Measurements from ENCODE around the gene A4GNT. TPM values are rescaled to one million over a fixed set of nuclear protein-coding genes. Genes with fewer than 3 reads are reported as not detected.
A peak's percentile ranks its signal among the peaks of the same experiment; 100 is the strongest.
"Not testable (repeated sequence)": the region's sequence is repeated elsewhere in the genome, so short reads cannot be mapped to it uniquely, and the experiment has no call there.

Gene A4GNT
- total and polyA plus RNA-seq, 4 experiments from 2014 or later: not detected

DNA sequence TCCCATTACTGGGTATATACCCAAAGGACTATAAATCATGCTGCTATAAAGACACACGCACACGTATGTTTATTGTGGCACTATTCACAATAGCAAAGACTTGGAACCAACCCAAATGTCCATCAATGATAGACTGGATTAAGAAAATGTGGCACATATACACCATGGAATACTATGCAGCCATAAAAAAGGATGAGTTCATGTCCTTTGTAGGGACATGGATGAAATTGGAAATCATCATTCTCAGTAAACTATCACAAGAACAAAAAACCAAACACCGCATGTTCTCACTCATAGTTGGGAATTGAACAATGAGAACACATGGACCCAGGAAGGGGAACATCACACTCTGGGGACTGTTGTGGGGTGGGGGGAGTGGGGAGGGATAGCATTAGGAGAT lies 46.4 kb downstream of the A4GNT start:
- H3K27ac ChIP-seq (ENCODE audit: low read depth, low read length); H3K27me3 ChIP-seq (ENCODE audit: insufficient read depth, low read length); H3K4me3 Mint-ChIP-seq; DNase-seq; intact Hi-C loops (cut with micrococcal nuclease); H3K27ac Mint-ChIP-seq; H3K4me3 ChIP-seq (ENCODE audit: low read length in 2 of 2); H3K9me3 ChIP-seq (ENCODE audit: control insufficient read depth in 1 of 2, low read length in 2 of 2); H3K36me3 Mint-ChIP-seq; H3K36me3 ChIP-seq (ENCODE audit: insufficient read depth, low read length); H3K9me3 Mint-ChIP-seq; POLR2A ChIA-PET (ENCODE audit: partially characterized antibody): not testable (repeated sequence)
- Mint-ChIP-seq H3K4me1 (peaks cover 2 to 26% (median 14%) of the 10 kb centered on the region in 4 donors), H3K27me3 (peaks cover 7 to 12% of the 10 kb centered on the region in 2 donors)
- CTCF ChIA-PET (ENCODE audit: partially characterized antibody): interaction anchor here (1.6 kb wide), 1 partner anchor 19 kb away, joined by 3 read pairs; no protein-coding TSS in a partner anchor
- peaks cover 15% of the 10 kb centered on the region for H3K4me1 ChIP-seq (ENCODE audit: insufficient read depth, low read length)

DNA sequence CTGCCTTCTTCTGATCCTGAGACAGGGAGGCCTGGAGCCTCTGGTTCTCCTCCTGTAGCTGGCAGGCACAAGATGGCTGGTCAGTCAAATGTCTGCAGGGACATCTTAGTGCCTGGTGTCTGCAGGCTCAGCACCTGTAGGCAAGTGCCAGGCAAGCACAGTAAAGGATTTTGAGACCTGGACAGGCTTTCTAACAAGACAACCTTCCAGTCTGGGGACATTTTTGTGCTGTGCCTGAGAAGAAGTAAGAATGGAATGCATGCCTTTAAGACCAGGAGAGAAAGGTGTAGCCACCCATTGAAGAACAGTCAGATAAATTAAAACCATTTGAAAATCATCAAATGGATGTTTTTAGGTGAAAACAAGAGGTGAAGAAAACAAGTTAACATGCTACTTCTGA lies 48.0 kb downstream of the A4GNT start:
- Mint-ChIP-seq H3K4me3 (no peak overlapping the region), H3K36me3 (no peaks in the 10 kb centered on the region), H3K4me1 (peaks cover 2 to 26% (median 14%) of the 10 kb centered on the region in 4 donors), H3K27me3 (peaks cover 9 to 10% of the 10 kb centered on the region in 2 donors), H3K27ac (no peak overlapping the region), H3K9me3 (peaks cover 0 to 2% (median 0%) of the 10 kb centered on the region in 8 donors)
- intact Hi-C loops (cut with micrococcal nuclease): no loop called here
- H3K36me3 ChIP-seq (ENCODE audit: insufficient read depth, low read length): no peaks in the 10 kb centered on the region
- no peak for DNase-seq
- H3K4me1 ChIP-seq (ENCODE audit: insufficient read depth, low read length): peaks cover 15% of the 10 kb centered on the region
- CTCF ChIA-PET (ENCODE audit: partially characterized antibody): interaction anchor here (2.5 kb wide), 1 partner anchor 14 kb away, joined by 13 read pairs; no protein-coding TSS in a partner anchor
- H3K4me3 ChIP-seq (ENCODE audit: low read length in 2 of 2): no peak overlapping the region
- H3K9me3 ChIP-seq (ENCODE audit: control insufficient read depth in 1 of 2, low read length in 2 of 2): no peaks in the 10 kb centered on the region
- POLR2A ChIA-PET (ENCODE audit: partially characterized antibody): no interaction called here
- no peaks in the 10 kb centered on the region for H3K27me3 ChIP-seq (ENCODE audit: insufficient read depth, low read length)
- no peak overlapping the region for H3K27ac ChIP-seq (ENCODE audit: low read depth, low read length)

DNA sequence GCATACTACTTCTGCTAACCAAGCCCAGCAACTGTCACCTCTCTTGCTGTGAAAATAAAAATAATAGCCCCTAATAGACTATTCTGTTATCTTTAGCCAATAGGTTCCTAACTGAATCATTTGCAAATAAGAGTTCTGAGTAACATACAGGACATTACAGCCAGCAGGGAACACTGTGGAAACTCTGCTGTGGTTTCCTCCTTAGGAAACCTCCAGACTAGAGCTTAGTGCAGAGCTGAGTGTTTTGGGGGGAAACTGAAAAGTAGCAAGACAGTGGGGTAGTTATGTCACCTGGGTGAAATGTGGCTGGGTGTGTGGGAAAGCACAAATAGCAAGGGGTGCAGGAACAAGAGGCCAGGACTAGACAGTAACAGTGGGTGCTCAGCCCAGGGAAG lies 49.2 kb downstream of the A4GNT start:
- peaks cover 5 to 10% of the 10 kb centered on the region in 2 donors for H3K27me3 Mint-ChIP-seq
- Histone ChIP-seq H3K4me1 (ENCODE audit: insufficient read depth, low read length) (peaks cover 15% of the 10 kb centered on the region), H3K9me3 (ENCODE audit: control insufficient read depth in 1 of 2, low read length in 2 of 2) (no peaks in the 10 kb centered on the region), H3K36me3 (ENCODE audit: insufficient read depth, low read length) (no peaks in the 10 kb centered on the region), H3K27me3 (ENCODE audit: insufficient read depth, low read length) (no peaks in the 10 kb centered on the region), H3K27ac (ENCODE audit: low read depth, low read length) (no peak overlapping the region), H3K4me3 (ENCODE audit: low read length in 2 of 2) (no peak overlapping the region)
- no peak for DNase-seq
- intact Hi-C loops (cut with micrococcal nuclease): no loop called here
- H3K9me3 Mint-ChIP-seq: peaks cover 0 to 2% (median 0%) of the 10 kb centered on the region in 8 donors
- H3K4me3 Mint-ChIP-seq: peak overlapping the region in 5 of 8 donors; percentile 44 to 65 (median 62)
- H3K27ac Mint-ChIP-seq: peak overlapping the region in 4 of 7 donors; percentile 1 to 75 (median 62)
- no peaks in the 10 kb centered on the region for H3K36me3 Mint-ChIP-seq
- POLR2A ChIA-PET (ENCODE audit: partially characterized antibody): no interaction called here
- CTCF ChIA-PET (ENCODE audit: partially characterized antibody): interaction anchor here (0.9 to 2.5 kb wide), 6 partner anchors 9 to 36 kb away, joined by 3 to 13 read pairs (median 4); partner anchors contain the start of gene DZIP1L
- H3K4me1 Mint-ChIP-seq: peaks cover 2 to 26% (median 14%) of the 10 kb centered on the region in 4 donors

DNA sequence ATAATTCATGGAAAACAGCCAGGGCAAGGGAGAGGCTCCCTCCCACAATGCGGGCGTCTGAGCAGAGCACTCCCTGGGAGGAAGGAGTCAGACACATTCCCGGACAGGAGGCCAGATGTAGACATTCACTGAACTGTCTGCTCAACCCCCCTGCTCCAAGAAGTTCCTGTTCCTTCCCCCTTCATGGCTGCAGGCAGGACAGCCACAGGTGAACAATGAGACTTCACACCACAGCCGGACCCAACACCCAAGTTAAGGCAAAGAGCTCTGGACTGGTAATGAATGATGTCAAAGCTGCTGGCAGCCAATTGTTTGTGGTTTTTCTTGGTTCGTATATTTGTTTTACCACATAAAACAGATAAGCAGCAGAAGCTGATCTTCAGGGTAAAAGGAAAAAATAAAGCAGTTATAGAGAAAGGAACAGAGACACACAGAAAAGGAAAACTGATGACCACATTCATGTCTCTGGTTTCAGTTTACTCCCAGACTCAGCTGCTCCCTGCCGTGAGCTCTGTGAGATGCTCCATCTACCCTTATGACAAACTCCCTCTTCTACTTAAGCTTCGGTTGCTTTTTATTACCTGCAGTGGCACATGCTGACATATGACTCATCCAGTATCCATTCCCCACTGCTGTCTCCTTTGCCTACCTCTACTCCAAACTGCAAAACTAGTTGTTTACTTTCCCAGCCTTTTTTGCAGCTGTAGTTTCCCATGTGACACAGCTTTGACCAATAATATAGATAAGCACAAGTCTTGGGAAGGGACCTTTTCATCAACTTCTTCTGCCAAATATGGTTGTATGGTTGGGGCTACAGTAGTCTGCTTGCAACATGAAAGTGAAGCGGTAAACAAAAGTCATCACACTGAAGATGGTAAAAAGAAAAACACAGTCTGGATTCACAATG lies 49.9 kb downstream of the A4GNT start:
- Histone ChIP-seq H3K27me3 (ENCODE audit: insufficient read depth, low read length) (no peaks in the 10 kb centered on the region), H3K36me3 (ENCODE audit: insufficient read depth, low read length) (no peaks in the 10 kb centered on the region), H3K4me3 (ENCODE audit: low read length in 2 of 2) (no peak overlapping the region), H3K4me1 (ENCODE audit: insufficient read depth, low read length) (peaks cover 15% of the 10 kb centered on the region), H3K27ac (ENCODE audit: low read depth, low read length) (no peak overlapping the region), H3K9me3 (ENCODE audit: control insufficient read depth in 1 of 2, low read length in 2 of 2) (no peaks in the 10 kb centered on the region)
- peaks cover 5 to 8% of the 10 kb centered on the region in 2 donors for H3K27me3 Mint-ChIP-seq
- intact Hi-C loops (cut with micrococcal nuclease): no loop called here
- peak in 4 of 5 donors; percentile 4 to 16 (median 12) for DNase-seq
- peaks cover 2 to 26% (median 14%) of the 10 kb centered on the region in 4 donors for H3K4me1 Mint-ChIP-seq
- POLR2A ChIA-PET (ENCODE audit: partially characterized antibody): no interaction called here
- peak overlapping the region in 7 of 8 donors; percentile 34 to 65 (median 58) for H3K4me3 Mint-ChIP-seq
- CTCF ChIA-PET (ENCODE audit: partially characterized antibody): interaction anchor here (1.1 to 2.5 kb wide), 5 partner anchors 11 to 37 kb away, joined by 3 to 13 read pairs (median 4); partner anchors contain the start of gene DZIP1L
- H3K27ac Mint-ChIP-seq: peak overlapping the region in 5 of 7 donors; percentile 29 to 75 (median 65)
- H3K36me3 Mint-ChIP-seq: no peaks in the 10 kb centered on the region
- peaks cover 0 to 2% (median 0%) of the 10 kb centered on the region in 8 donors for H3K9me3 Mint-ChIP-seq

DNA sequence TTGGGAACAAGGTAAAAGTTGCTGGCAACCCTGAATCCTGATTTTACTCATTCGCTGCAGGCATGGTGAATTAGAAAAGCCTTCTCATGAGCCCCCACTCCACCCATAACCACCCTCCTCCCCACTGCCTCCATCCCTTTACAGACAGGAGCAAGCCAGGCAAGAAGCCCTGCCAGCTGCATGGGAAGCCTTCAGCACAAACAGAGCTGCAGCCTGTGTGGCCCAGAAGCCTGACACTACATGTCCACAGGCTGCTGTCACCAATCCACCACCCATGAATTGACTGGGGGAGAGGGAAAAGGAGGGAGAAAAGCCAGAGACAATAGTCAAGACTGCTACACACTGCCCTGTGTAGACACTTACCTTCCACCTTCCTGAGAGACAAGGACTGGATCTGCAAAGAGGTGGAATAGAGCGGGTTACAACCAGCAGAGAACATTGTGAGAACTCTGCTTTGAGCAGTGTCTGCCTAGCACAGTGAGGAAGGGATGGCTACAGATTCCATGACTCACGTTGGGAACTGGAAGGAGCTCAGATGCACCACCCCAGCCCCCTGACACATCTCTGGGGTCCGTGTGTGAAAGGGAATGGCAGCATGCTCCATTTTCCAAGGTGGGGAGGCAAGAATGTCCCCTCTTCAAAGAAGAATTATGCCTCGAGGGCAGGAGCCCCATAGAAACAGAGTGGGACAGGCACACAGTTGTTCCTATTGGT lies 50.7 kb downstream of the A4GNT start:
- DNase-seq: no peak
- intact Hi-C loops (cut with micrococcal nuclease): no loop called here
- Histone ChIP-seq H3K4me1 (ENCODE audit: insufficient read depth, low read length) (peaks cover 15% of the 10 kb centered on the region), H3K4me3 (ENCODE audit: low read length in 2 of 2) (no peak overlapping the region), H3K9me3 (ENCODE audit: control insufficient read depth in 1 of 2, low read length in 2 of 2) (no peaks in the 10 kb centered on the region), H3K27ac (ENCODE audit: low read depth, low read length) (no peak overlapping the region), H3K27me3 (ENCODE audit: insufficient read depth, low read length) (no peaks in the 10 kb centered on the region), H3K36me3 (ENCODE audit: insufficient read depth, low read length) (no peaks in the 10 kb centered on the region)
- Mint-ChIP-seq H3K4me1 (peaks cover 2 to 26% (median 14%) of the 10 kb centered on the region in 4 donors), H3K9me3 (peaks cover 0 to 2% (median 0%) of the 10 kb centered on the region in 8 donors), H3K4me3 (peak overlapping the region in 5 of 8 donors; percentile 36 to 65 (median 58)), H3K27me3 (peaks cover 5 to 8% of the 10 kb centered on the region in 2 donors), H3K36me3 (no peaks in the 10 kb centered on the region), H3K27ac (peak overlapping the region in 3 of 7 donors; percentile 24 to 66 (median 66))
- CTCF ChIA-PET (ENCODE audit: partially characterized antibody): interaction anchor here (1.3 to 2.5 kb wide), 3 partner anchors 11 to 34 kb away, joined by 3 to 13 read pairs (median 7); partner anchors contain the start of gene DZIP1L
- POLR2A ChIA-PET (ENCODE audit: partially characterized antibody): no interaction called here

DNA sequence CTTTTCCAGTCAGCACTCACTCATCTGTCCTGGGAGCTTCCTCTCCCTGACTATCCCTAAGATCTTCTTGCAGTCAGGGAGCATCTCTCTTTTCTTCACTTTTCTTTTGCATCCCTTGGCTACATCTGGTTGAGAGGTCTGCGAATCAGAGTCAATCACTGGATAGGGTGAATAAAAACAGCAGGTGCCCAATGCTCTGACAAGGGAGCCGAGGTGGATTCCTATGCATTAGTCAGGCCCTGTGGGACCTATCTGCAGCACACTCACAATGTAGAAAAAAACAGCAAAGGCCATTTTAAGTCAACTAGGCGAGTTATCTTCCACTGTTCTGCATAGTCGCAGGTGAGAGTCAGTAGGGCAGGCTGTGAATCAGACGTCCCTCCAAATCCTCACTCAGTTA lies 52.3 kb downstream of the A4GNT start:
- no peaks in the 10 kb centered on the region for H3K27me3 ChIP-seq (ENCODE audit: insufficient read depth, low read length)
- ChIA-PET POLR2A (ENCODE audit: partially characterized antibody) (no interaction called here), CTCF (ENCODE audit: partially characterized antibody) (interaction anchor here (1.3 kb wide), 1 partner anchor 12 kb away, joined by 3 read pairs; no protein-coding TSS in a partner anchor)
- H3K4me3 ChIP-seq (ENCODE audit: low read length in 2 of 2): no peak overlapping the region
- intact Hi-C loops (cut with micrococcal nuclease): no loop called here
- no peaks in the 10 kb centered on the region for H3K9me3 ChIP-seq (ENCODE audit: control insufficient read depth in 1 of 2, low read length in 2 of 2)
- Mint-ChIP-seq H3K4me1 (peaks cover 2 to 26% (median 14%) of the 10 kb centered on the region in 4 donors), H3K9me3 (peaks cover 0 to 2% (median 0%) of the 10 kb centered on the region in 8 donors), H3K27me3 (peaks cover 5 to 8% of the 10 kb centered on the region in 2 donors), H3K4me3 (no peak overlapping the region), H3K27ac (no peak overlapping the region), H3K36me3 (no peaks in the 10 kb centered on the region)
- H3K36me3 ChIP-seq (ENCODE audit: insufficient read depth, low read length): no peaks in the 10 kb centered on the region
- peaks cover 15% of the 10 kb centered on the region for H3K4me1 ChIP-seq (ENCODE audit: insufficient read depth, low read length)
- no peak for DNase-seq
- no peak overlapping the region for H3K27ac ChIP-seq (ENCODE audit: low read depth, low read length)

Measured in CD4-positive, alpha-beta memory T cell (primary cell).